HCT116 (cell line): Measurements from ENCODE around the gene HPCAL1. TPM values are rescaled to one million over a fixed set of nuclear protein-coding genes. Genes with fewer than 3 reads are reported as not detected.

Experiments used
- ATAC-seq: fragments of 200-7000 bp; cut with Tn5 transposase; 2 replicates; pipeline ENCODE4 v1.9.1; 2020; ENCODE audit warnings: mild to moderate bottlenecking, moderate library complexity
- BruUV-seq: library from RNA; stranded (reverse); fragments of 400-500 nt; replicated peaks from 2 replicates; lab custom pipeline; 2021; lab: Mats Ljungman, UMichigan
- CTCF ChIA-PET: fragments of 300-600 bp; sonication (Branson Sonifier 250); formaldehyde crosslinking; loops from one replicate; lab custom pipeline; 2021; ENCODE audit warnings: antibody characterized with exemption; lab: Charles Lee
- POLR2A ChIA-PET: fragments of 300-600, 350-600 bp; sonication (Branson Sonifier 250); formaldehyde crosslinking; loops from one replicate; lab custom pipeline; 2021; ENCODE audit warnings: antibody characterized with exemption; lab: Charles Lee
- RAD21 ChIA-PET, 2 experiments: fragments of 300-600 bp; sonication (Branson Sonifier 250); formaldehyde crosslinking; loops; one replicate each; lab custom pipeline; 2023; ENCODE audit warnings: low total read pairs in 2 of 2; ENCODE audit not compliant: uncharacterized antibody in 2 of 2, unreplicated experiment in 2 of 2, low non-redundant PET in 1 of 2; lab: Charles Lee
- DNase-seq: peaks from one replicate; pipeline ENCODE4 v3.0.0-alpha.2; 2010; ENCODE audit warnings: low read depth, low spot score
- H2AFZ ChIP-seq: fragments of 200-600 bp; shearing (Covaris generic), sonication (generic); 2 replicates; pipeline ENCODE4 v1.6.1; 2017; ENCODE audit warnings: low read depth, mixed run types, mixed read lengths, antibody characterized with exemption, low read length; ENCODE audit not compliant: poor library complexity, severe bottlenecking
- H3K27ac ChIP-seq: 2 replicates; pipeline ENCODE4 v1.5.1; 2012; ENCODE audit warnings: low read depth, low read length
- H3K27me3 ChIP-seq: fragments of 200-600 bp; sonication (generic); 2 replicates; pipeline ENCODE4 v1.6.1; 2016; ENCODE audit warnings: mixed run types, low read length, mixed read lengths; ENCODE audit not compliant: insufficient read depth
- H3K36me3 ChIP-seq, 2 experiments: fragments of 200-500 bp in 1 of 2; fragments of 200-600 bp in 1 of 2; sonication (Bioruptor generic) in 1 of 2; sonication (generic) in 1 of 2; 2 replicates each; pipeline versions ENCODE4 v1.5.1 to v1.6.1; 2014 to 2016; ENCODE audit warnings: low read length in 2 of 2, inconsistent platforms in 1 of 2, mixed read lengths in 1 of 2, mixed run types in 1 of 2; ENCODE audit not compliant: insufficient read depth in 2 of 2, control insufficient read depth in 1 of 2
- H3K4me1 ChIP-seq, 2 experiments: fragments of 200-600 bp in 1 of 2; sonication (generic) in 1 of 2; 2 replicates each; pipeline versions ENCODE4 v1.5.1 to v1.6.1; 2012 to 2017; ENCODE audit warnings: low read length in 2 of 2, inconsistent platforms in 1 of 2, mild to moderate bottlenecking in 1 of 2, mixed read lengths in 1 of 2, mixed run types in 1 of 2, moderate library complexity in 1 of 2; ENCODE audit not compliant: insufficient read depth in 2 of 2, control insufficient read depth in 1 of 2
- H3K4me2 ChIP-seq: fragments of 200-600 bp; sonication (generic); 2 replicates; pipeline ENCODE4 v1.6.1; 2017; ENCODE audit warnings: mixed run types, low read length, mixed read lengths
- H3K4me3 ChIP-seq, 2 experiments: fragments of 200-600 bp in 1 of 2; sonication (generic) in 1 of 2; replicated peaks in 1 of 2; 2 replicates each; pipeline ENCODE4 v1.5.1; 2011 to 2016; ENCODE audit warnings: low read length in 2 of 2, control low read depth in 1 of 2, low read depth in 1 of 2, mild to moderate bottlenecking in 1 of 2, mixed read lengths in 1 of 2, mixed run types in 1 of 2
- H3K79me2 ChIP-seq: fragments of 200-600 bp; sonication (generic); 2 replicates; pipeline ENCODE4 v1.6.1; 2017; ENCODE audit warnings: mild to moderate bottlenecking, mixed run types, low read length, moderate library complexity, mixed read lengths; ENCODE audit not compliant: insufficient read depth
- H3K9ac ChIP-seq: fragments of 200-600 bp; sonication (generic); 2 replicates; pipeline ENCODE4 v1.6.1; 2016; ENCODE audit warnings: low read length, mixed read lengths
- H3K9me2 ChIP-seq: fragments of 200-600 bp; sonication (generic), shearing (Covaris generic); 2 replicates; pipeline ENCODE4 v1.6.1; 2017; ENCODE audit warnings: mixed run types, mild to moderate bottlenecking, moderate library complexity; ENCODE audit not compliant: insufficient read depth
- H3K9me3 ChIP-seq, 2 experiments: fragments of 200-500 bp in 1 of 2; fragments of 200-600 bp in 1 of 2; sonication (Bioruptor generic) in 1 of 2; sonication (generic) in 1 of 2; 2 replicates each; pipeline ENCODE4 v1.6.1; 2014 to 2017; ENCODE audit warnings: low read length in 2 of 2, mixed read lengths in 2 of 2, inconsistent platforms in 1 of 2, low read depth in 1 of 2, mild to moderate bottlenecking in 1 of 2, mixed run types in 1 of 2, moderate library complexity in 1 of 2; ENCODE audit not compliant: control insufficient read depth in 1 of 2, insufficient read depth in 1 of 2
- H4K20me1 ChIP-seq: fragments of 200-600 bp; sonication (generic), shearing (Covaris generic); 2 replicates; pipeline ENCODE4 v1.6.1; 2017; ENCODE audit warnings: mixed run types, mild to moderate bottlenecking, moderate library complexity; ENCODE audit not compliant: insufficient read depth
- RAD21 ChIP-seq: IDR thresholded peaks from 2 replicates; pipeline ENCODE4 v1.6.1; 2012; ENCODE audit warnings: low read depth, mild to moderate bottlenecking
- SRF ChIP-seq: IDR thresholded peaks from 2 replicates; pipeline ENCODE4 v1.6.1; 2012; ENCODE audit warnings: low read depth
- TCF7L2 ChIP-seq: IDR thresholded peaks from 2 replicates; pipeline ENCODE4 v1.7.0; 2011; ENCODE audit warnings: borderline replicate concordance, inconsistent platforms; ENCODE audit not compliant: insufficient read depth, insufficient read length; ENCODE audit errors: extremely low read depth
- ZNF274 ChIP-seq: fragments of 200-500 bp; sonication (Bioruptor generic); IDR thresholded peaks from 2 replicates; pipeline ENCODE4 v1.6.1; 2014; ENCODE audit warnings: mild to moderate bottlenecking, low read depth, low read length, inconsistent platforms
- intact Hi-C: fragments of 100-400 bp; cut with micrococcal nuclease; formaldehyde crosslinking; loops from 2 replicates; pipeline ENCODE4 v1.10.0; 2022
- total RNA-seq: library from RNA; stranded (reverse); gene quantifications from one replicate; pipeline ENCODE4 v1.2.1, GENCODE V29; 2021; ENCODE audit not compliant: unreplicated experiment
- TF ChIP-seq, protein P1 (sequence below), 3 experiments: fragments of 200-600 bp in 1 of 3; sonication (generic) in 1 of 3; IDR thresholded peaks in 2 of 3; conservative IDR thresholded peaks in 1 of 3; 2 replicates each; pipeline ENCODE4 v1.5.1; 2012 to 2017; ENCODE audit warnings: low read depth in 2 of 3, low read length in 2 of 3, antibody characterized with exemption in 1 of 3, borderline replicate concordance in 1 of 3, control low read depth in 1 of 3, mild to moderate bottlenecking in 1 of 3, mixed read lengths in 1 of 3, mixed run types in 1 of 3, moderate library complexity in 1 of 3; ENCODE audit not compliant: insufficient read depth in 1 of 3
- TF ChIP-seq, protein P2 (sequence below): IDR thresholded peaks from 2 replicates; pipeline ENCODE4 v1.6.1; 2012
- TF ChIP-seq, protein P3 (sequence below): IDR thresholded peaks from 2 replicates; pipeline ENCODE4 v1.6.1; 2011; ENCODE audit warnings: mild to moderate bottlenecking, low read length, moderate library complexity; ENCODE audit not compliant: insufficient replicate concordance; ENCODE audit errors: extremely low read depth
- TF ChIP-seq, protein P4 (sequence below): IDR thresholded peaks from 2 replicates; pipeline ENCODE4 v1.6.1; 2012; ENCODE audit warnings: low read depth

HPCAL1 gene
- total RNA-seq, 1 experiment from 2014 or later, result 111 TPM

DNA sequence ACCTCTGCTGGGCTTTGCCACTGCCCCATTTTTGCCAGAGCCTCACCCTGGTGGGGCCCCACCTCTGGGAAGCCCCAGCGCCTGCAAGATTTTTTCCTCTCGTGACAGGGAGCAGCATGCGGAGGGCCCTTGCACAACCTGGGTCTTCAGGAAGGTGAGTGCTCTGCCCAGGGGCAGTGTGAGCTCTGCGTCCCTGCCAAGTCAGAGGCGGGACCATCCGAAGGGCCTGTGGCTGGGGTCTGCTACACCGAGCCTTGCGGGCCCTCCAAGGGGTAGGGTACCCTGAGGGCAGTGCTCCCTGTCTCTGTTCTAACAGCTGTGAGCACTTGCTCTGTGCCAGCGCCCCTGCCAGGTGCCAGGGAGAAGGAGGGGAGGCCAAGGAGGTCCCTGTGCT, 151.2 kb downstream of the HPCAL1 start:
- intact Hi-C loops, result loop anchor here (2.0 kb wide), 1 partner anchor 207 kb away; no protein-coding TSS in a partner anchor
- Histone ChIP-seq H2AFZ (no peak overlapping the region), H3K36me3 (no peaks in the 10 kb centered on the region), H3K27me3 (no peaks in the 10 kb centered on the region), H3K9me2 (no peaks in the 10 kb centered on the region), H3K4me3 (no peak overlapping the region), H3K27ac (no peak overlapping the region), H3K9me3 (no peaks in the 10 kb centered on the region), H3K4me1 (peaks cover 7 to 32% of the 10 kb centered on the region in 2 experiments; a peak in 3 of 4 replicates), H3K79me2 (peaks cover 4% of the 10 kb centered on the region), H4K20me1 (no peaks in the 10 kb centered on the region), H3K9ac (no peak overlapping the region), H3K4me2 (no peak overlapping the region)
- ChIA-PET POLR2A (no interaction called here), CTCF (no interaction called here), RAD21 (no interaction called here)
- TF ChIP-seq ZNF274 (no peak), SRF (no peak), TCF7L2 (no peak), RAD21 (no peak)
- TF ChIP-seq, protein P1, sequence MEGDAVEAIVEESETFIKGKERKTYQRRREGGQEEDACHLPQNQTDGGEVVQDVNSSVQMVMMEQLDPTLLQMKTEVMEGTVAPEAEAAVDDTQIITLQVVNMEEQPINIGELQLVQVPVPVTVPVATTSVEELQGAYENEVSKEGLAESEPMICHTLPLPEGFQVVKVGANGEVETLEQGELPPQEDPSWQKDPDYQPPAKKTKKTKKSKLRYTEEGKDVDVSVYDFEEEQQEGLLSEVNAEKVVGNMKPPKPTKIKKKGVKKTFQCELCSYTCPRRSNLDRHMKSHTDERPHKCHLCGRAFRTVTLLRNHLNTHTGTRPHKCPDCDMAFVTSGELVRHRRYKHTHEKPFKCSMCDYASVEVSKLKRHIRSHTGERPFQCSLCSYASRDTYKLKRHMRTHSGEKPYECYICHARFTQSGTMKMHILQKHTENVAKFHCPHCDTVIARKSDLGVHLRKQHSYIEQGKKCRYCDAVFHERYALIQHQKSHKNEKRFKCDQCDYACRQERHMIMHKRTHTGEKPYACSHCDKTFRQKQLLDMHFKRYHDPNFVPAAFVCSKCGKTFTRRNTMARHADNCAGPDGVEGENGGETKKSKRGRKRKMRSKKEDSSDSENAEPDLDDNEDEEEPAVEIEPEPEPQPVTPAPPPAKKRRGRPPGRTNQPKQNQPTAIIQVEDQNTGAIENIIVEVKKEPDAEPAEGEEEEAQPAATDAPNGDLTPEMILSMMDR (IDR thresholded peaks at IDR 0.05 in 2 of 3, conservative IDR thresholded peaks at IDR 0.05 in 1 of 3; ENCODE audit: borderline replicate concordance in 1 of 3, insufficient read depth in 1 of 3, low read depth in 2 of 3, low read length in 2 of 3), result no peak
- TF ChIP-seq, protein P2, sequence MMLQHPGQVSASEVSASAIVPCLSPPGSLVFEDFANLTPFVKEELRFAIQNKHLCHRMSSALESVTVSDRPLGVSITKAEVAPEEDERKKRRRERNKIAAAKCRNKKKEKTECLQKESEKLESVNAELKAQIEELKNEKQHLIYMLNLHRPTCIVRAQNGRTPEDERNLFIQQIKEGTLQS, result no peak
- TF ChIP-seq, protein P3, sequence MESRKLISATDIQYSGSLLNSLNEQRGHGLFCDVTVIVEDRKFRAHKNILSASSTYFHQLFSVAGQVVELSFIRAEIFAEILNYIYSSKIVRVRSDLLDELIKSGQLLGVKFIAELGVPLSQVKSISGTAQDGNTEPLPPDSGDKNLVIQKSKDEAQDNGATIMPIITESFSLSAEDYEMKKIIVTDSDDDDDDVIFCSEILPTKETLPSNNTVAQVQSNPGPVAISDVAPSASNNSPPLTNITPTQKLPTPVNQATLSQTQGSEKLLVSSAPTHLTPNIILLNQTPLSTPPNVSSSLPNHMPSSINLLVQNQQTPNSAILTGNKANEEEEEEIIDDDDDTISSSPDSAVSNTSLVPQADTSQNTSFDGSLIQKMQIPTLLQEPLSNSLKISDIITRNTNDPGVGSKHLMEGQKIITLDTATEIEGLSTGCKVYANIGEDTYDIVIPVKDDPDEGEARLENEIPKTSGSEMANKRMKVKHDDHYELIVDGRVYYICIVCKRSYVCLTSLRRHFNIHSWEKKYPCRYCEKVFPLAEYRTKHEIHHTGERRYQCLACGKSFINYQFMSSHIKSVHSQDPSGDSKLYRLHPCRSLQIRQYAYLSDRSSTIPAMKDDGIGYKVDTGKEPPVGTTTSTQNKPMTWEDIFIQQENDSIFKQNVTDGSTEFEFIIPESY, result no peak
- TF ChIP-seq, protein P4, sequence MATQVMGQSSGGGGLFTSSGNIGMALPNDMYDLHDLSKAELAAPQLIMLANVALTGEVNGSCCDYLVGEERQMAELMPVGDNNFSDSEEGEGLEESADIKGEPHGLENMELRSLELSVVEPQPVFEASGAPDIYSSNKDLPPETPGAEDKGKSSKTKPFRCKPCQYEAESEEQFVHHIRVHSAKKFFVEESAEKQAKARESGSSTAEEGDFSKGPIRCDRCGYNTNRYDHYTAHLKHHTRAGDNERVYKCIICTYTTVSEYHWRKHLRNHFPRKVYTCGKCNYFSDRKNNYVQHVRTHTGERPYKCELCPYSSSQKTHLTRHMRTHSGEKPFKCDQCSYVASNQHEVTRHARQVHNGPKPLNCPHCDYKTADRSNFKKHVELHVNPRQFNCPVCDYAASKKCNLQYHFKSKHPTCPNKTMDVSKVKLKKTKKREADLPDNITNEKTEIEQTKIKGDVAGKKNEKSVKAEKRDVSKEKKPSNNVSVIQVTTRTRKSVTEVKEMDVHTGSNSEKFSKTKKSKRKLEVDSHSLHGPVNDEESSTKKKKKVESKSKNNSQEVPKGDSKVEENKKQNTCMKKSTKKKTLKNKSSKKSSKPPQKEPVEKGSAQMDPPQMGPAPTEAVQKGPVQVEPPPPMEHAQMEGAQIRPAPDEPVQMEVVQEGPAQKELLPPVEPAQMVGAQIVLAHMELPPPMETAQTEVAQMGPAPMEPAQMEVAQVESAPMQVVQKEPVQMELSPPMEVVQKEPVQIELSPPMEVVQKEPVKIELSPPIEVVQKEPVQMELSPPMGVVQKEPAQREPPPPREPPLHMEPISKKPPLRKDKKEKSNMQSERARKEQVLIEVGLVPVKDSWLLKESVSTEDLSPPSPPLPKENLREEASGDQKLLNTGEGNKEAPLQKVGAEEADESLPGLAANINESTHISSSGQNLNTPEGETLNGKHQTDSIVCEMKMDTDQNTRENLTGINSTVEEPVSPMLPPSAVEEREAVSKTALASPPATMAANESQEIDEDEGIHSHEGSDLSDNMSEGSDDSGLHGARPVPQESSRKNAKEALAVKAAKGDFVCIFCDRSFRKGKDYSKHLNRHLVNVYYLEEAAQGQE, result no peak
- ATAC-seq, result no peak
- no peak for DNase-seq
- BruUV-seq, result no TSS peak
